Measurements from ENCODE around the gene CD2AP.
"Not testable (repeated sequence)": the region's sequence is repeated elsewhere in the genome, so short reads cannot be mapped to it uniquely, and the experiment has no call there.

Gene CD2AP

GRCh38 chr6:47574789-47575188 lies 97.2 kb downstream of the CD2AP start:
- no peak for DNase-seq

GRCh38 chr6:47579040-47579439 lies 101.5 kb downstream of the CD2AP start:
- DNase-seq, result no peak

- DNase-seq, result no peak
Observed at GRCh38 chr6:47581591-47581990, 104.0 kb downstream of the CD2AP start.

- DNase-seq, result no peak
Observed at GRCh38 chr6:47587493-47587892, 109.9 kb downstream of the CD2AP start.

GRCh38 chr6:47592131-47592840 lies 114.7 kb downstream of the CD2AP start:
- no peak for DNase-seq

GRCh38 chr6:47593979-47594378 lies 116.4 kb downstream of the CD2AP start:
- no peak for DNase-seq

GRCh38 chr6:47595785-47596184 lies 118.2 kb downstream of the CD2AP start:
- no peak for DNase-seq

- no peak for DNase-seq
Observed at GRCh38 chr6:47598367-47598766, 120.8 kb downstream of the CD2AP start.

- no peak for DNase-seq
Observed at GRCh38 chr6:47599512-47599911, 121.9 kb downstream of the CD2AP start.

- DNase-seq, result no peak
Observed at GRCh38 chr6:47603227-47603626, 125.6 kb downstream of the CD2AP start.

- no peak for DNase-seq
Observed at GRCh38 chr6:47603995-47604394, 126.4 kb downstream of the CD2AP start.

GRCh38 chr6:47621838-47622449 lies 144.4 kb downstream of the CD2AP start:
- no peak for DNase-seq

- DNase-seq, result no peak
Observed at GRCh38 chr6:47626782-47627181, 149.2 kb downstream of the CD2AP start.

- no peak for DNase-seq
Observed at GRCh38 chr6:47628448-47629272, 151.1 kb downstream of the CD2AP start.

GRCh38 chr6:47629954-47630353 lies 152.4 kb downstream of the CD2AP start:
- DNase-seq, result no peak

GRCh38 chr6:47630587-47630986 lies 153.0 kb downstream of the CD2AP start:
- DNase-seq, result no peak

GRCh38 chr6:47631269-47631772 lies 153.7 kb downstream of the CD2AP start:
- no peak for DNase-seq

GRCh38 chr6:47631797-47632196 lies 154.2 kb downstream of the CD2AP start:
- no peak for DNase-seq

GRCh38 chr6:47633141-47633540 lies 155.6 kb downstream of the CD2AP start:
- no peak for DNase-seq

- no peak for DNase-seq
Observed at GRCh38 chr6:47634210-47635047, 156.8 kb downstream of the CD2AP start.

- no peak for DNase-seq
Observed at GRCh38 chr6:47646689-47647088, 169.1 kb downstream of the CD2AP start.

- no peak for DNase-seq
Observed at GRCh38 chr6:47647188-47647587, 169.6 kb downstream of the CD2AP start.

GRCh38 chr6:47647626-47648025 lies 170.0 kb downstream of the CD2AP start:
- not testable (repeated sequence) for DNase-seq

All from stimulated activated CD4-positive, alpha-beta T cell treated with anti-CD3 and anti-CD28 coated beads, Interleukin-1b, Interleukin-23, amount 100 ng/mL, for 48 hours (primary cell).